Tibial nerve (tissue), 4 donors: Measurements from ENCODE around the gene BRINP3. TPM values are rescaled to one million over a fixed set of nuclear protein-coding genes. Genes with fewer than 3 reads are reported as not detected.

Experiments used
- DNase-seq, 2 donors: peaks; one replicate each; pipeline ENCODE4 v3.0.0-alpha.2; 2019; ENCODE audit warnings: low spot score in 2 of 2
- H3K27ac ChIP-seq, 4 donors: fragments of 200-600 bp; sonication (generic) in 3 of 4; one replicate each; pipeline ENCODE4 v1.5.1; 2017 to 2019; ENCODE audit warnings: mild to moderate bottlenecking in 1 of 4
- H3K27me3 ChIP-seq, 2 donors: fragments of 200-600 bp; sonication (generic) in 1 of 2; one replicate each; pipeline versions ENCODE4 v1.5.1 to v1.6.0; 2017 to 2019
- H3K36me3 ChIP-seq, 3 donors: fragments of 200-600 bp; sonication (generic); one replicate each; pipeline ENCODE4 v1.5.1; 2018 to 2019
- H3K4me1 ChIP-seq, 4 donors: fragments of 200-600 bp; sonication (generic) in 3 of 4; one replicate each; pipeline ENCODE4 v1.5.1; 2017 to 2019
- H3K4me3 ChIP-seq, 4 donors: fragments of 200-600 bp; sonication (generic) in 3 of 4; one replicate each; pipeline ENCODE4 v1.5.1; 2017 to 2019; ENCODE audit warnings: mild to moderate bottlenecking in 1 of 4, moderate library complexity in 1 of 4
- H3K9me3 ChIP-seq, 4 donors: fragments of 200-600 bp; sonication (generic) in 3 of 4; one replicate each; pipeline ENCODE4 v1.5.1; 2017 to 2019
- EP300 ChIP-seq, 2 donors: sonication (generic); formaldehyde crosslinking; IDR thresholded peaks; one replicate each; pipeline ENCODE4 v1.6.1; 2017; ENCODE audit warnings: antibody characterized with exemption in 2 of 2, mild to moderate bottlenecking in 1 of 2
- POLR2A ChIP-seq, 2 donors: fragments of 450-650 bp; IDR thresholded peaks; one replicate each; pipeline ENCODE4 v1.6.1; 2017; ENCODE audit warnings: antibody characterized with exemption in 2 of 2, mild to moderate bottlenecking in 2 of 2, moderate library complexity in 2 of 2
- WGBS, 2 donors: methylation state at CpG; one replicate each; pipeline ENCODE4 v1.1.5; 2018; 5-methylcytosine and 5-hydroxymethylcytosine counted together
- total RNA-seq, 4 donors: library from RNA; depleted of rRNA; stranded (reverse); fragments of >200 nt; gene quantifications; one replicate each; pipeline ENCODE4 v1.1.0, GENCODE V29; 2016
- TF ChIP-seq, protein P1 (sequence below), 5 experiments: fragments of 200-600 bp in 3 of 5; fragments of 450-650 bp in 2 of 5; sonication (generic) in 3 of 5; IDR thresholded peaks; one replicate each; pipeline ENCODE4 v1.5.1; 2016 to 2019; ENCODE audit warnings: antibody characterized with exemption in 5 of 5, mild to moderate bottlenecking in 3 of 5, moderate library complexity in 2 of 5

The BRINP3 gene
- total RNA-seq, 4 donors from 2014 or later: 0.20 to 0.21 TPM; not detected in 2

DNA sequence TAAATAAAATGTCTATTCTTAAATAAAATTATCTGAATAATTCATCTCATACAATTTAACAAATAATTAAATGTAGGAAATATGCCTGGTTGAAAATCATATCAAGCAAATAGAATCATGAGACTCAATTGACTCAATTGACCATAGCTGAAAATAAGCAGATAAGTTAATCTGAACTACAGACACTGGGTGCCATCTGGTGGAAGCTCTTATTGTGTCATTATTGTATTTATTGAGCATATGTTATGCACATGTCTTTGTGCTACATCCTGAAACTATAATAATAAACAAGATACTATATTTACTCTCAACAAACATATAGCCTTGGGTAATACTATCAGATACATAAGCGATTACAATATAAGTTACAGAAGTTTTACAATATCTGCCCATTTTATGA is 41.0 kb downstream of the BRINP3 start:
- no peaks in the 10 kb centered on the region for H3K9me3 ChIP-seq
- TF ChIP-seq POLR2A (IDR thresholded peaks at IDR 0.05) (no peak), EP300 (IDR thresholded peaks at IDR 0.05) (no peak)
- TF ChIP-seq, protein P1, sequence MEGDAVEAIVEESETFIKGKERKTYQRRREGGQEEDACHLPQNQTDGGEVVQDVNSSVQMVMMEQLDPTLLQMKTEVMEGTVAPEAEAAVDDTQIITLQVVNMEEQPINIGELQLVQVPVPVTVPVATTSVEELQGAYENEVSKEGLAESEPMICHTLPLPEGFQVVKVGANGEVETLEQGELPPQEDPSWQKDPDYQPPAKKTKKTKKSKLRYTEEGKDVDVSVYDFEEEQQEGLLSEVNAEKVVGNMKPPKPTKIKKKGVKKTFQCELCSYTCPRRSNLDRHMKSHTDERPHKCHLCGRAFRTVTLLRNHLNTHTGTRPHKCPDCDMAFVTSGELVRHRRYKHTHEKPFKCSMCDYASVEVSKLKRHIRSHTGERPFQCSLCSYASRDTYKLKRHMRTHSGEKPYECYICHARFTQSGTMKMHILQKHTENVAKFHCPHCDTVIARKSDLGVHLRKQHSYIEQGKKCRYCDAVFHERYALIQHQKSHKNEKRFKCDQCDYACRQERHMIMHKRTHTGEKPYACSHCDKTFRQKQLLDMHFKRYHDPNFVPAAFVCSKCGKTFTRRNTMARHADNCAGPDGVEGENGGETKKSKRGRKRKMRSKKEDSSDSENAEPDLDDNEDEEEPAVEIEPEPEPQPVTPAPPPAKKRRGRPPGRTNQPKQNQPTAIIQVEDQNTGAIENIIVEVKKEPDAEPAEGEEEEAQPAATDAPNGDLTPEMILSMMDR (IDR thresholded peaks at IDR 0.05): no peak
- H3K27ac ChIP-seq: no peak overlapping the region
- DNase-seq: no peak
- H3K4me1 ChIP-seq: no peaks in the 10 kb centered on the region
- H3K27me3 ChIP-seq: no peaks in the 10 kb centered on the region
- H3K4me3 ChIP-seq: no peak overlapping the region
- WGBS, 2 donors: 78 to 88% methylated on average over 1 of the region's 1 CpG
- no peaks in the 10 kb centered on the region for H3K36me3 ChIP-seq

DNA sequence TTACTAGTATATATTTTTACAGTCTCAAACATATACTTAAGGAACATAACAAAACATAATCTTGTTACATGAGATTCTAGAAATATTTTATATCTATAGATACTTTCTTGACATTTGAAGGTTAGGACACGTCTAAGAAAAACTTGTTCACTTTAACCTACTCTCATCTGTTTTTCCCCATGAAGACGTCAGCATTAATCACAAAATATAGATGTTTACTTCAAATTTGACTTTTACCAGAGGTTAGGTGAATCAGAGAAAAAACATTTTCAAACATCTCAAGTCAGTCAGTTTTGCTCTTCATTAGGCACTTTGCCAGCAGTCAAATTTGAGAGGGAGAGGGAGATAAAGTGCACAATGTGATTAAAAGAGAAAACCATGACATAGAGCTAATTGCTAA is 47.7 kb downstream of the BRINP3 start:
- TF ChIP-seq POLR2A (IDR thresholded peaks at IDR 0.05): no peak
- no peak for TF ChIP-seq EP300 (IDR thresholded peaks at IDR 0.05)
- TF ChIP-seq, protein P1 (IDR thresholded peaks at IDR 0.05): no peak
- WGBS, 2 donors: 81 to 85% methylated on average over 2 of the region's 2 CpGs

DNA sequence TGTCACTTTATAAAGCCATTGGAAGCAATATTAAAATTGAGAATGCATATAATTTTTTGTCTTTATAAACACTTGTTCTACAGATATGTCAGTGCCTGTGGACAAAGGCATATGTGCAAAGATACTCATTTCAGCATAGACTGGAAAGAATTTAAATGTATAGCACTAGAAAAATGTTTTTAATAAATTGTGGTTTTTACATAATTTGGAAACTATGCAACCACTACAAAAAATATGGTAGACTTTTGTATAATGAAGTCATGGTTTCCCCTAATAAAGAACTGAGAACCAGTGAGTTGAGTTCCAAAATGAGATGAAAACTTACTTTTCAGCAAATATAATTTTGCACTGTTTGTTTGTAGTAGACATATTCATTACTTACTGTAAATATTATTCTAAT is 48.5 kb downstream of the BRINP3 start:
- Histone ChIP-seq H3K9me3 (no peaks in the 10 kb centered on the region), H3K4me3 (no peak overlapping the region), H3K27ac (no peak overlapping the region), H3K36me3 (no peaks in the 10 kb centered on the region), H3K4me1 (no peaks in the 10 kb centered on the region), H3K27me3 (no peaks in the 10 kb centered on the region)
- no peak for DNase-seq
- TF ChIP-seq, protein P1 (IDR thresholded peaks at IDR 0.05): no peak
- TF ChIP-seq POLR2A (IDR thresholded peaks at IDR 0.05) (no peak), EP300 (IDR thresholded peaks at IDR 0.05) (no peak)

More for the DNA sequence above, 47.7 kb downstream of the BRINP3 start:
- H3K4me1 ChIP-seq: no peaks in the 10 kb centered on the region
- H3K9me3 ChIP-seq: no peaks in the 10 kb centered on the region
- H3K27me3 ChIP-seq: no peaks in the 10 kb centered on the region
- no peaks in the 10 kb centered on the region for H3K36me3 ChIP-seq
- DNase-seq: no peak
- H3K4me3 ChIP-seq: no peak overlapping the region
- no peak overlapping the region for H3K27ac ChIP-seq

DNA sequence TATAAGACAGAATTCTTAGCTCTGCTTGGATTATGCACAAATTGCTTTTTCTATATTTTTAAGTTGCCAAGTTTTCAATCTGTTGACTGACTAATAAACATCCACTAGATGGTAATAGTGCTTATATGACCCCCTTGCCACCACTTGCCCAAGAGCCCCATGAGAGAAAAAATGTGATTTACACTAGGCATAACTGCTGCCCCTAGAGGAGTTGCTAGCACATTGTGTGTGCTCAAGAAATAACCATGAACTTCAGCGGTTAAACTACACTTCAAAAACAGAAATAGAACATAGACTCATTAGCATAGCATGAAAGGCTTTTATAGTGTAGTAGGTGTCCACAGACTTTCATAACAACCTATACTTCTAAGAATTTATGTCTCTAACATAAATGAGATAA is 61.4 kb downstream of the BRINP3 start:
- DNase-seq: no peak
- Histone ChIP-seq H3K4me1 (no peaks in the 10 kb centered on the region), H3K4me3 (no peak overlapping the region), H3K27me3 (no peaks in the 10 kb centered on the region), H3K9me3 (no peaks in the 10 kb centered on the region), H3K27ac (no peak overlapping the region), H3K36me3 (no peaks in the 10 kb centered on the region)
- TF ChIP-seq EP300 (IDR thresholded peaks at IDR 0.05): no peak
- TF ChIP-seq, protein P1 (IDR thresholded peaks at IDR 0.05): no peak
- no peak for TF ChIP-seq POLR2A (IDR thresholded peaks at IDR 0.05)
- whole genome bisulfite sequencing, 2 donors: 61 to 92% methylated on average over 1 of the region's 1 CpG

DNA sequence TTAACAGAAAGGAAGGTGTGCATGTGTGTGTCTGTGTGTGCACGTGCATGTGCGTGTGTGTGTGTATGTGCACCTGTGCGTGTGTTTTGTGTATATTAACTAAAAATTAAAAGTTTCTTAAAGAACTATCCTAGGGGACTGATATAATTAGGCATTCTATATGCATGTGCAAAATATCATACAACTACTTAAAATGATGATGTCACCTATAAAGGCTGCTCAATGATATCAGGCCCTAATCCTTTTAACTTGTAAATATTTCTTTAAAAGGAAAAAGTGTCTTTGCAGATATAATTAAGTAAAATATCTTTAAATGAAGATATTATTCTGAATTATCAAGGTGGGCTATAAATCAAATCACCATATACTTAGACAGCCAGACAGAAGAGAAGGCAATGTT is 64.5 kb downstream of the BRINP3 start:
- no peak for DNase-seq
- TF ChIP-seq, protein P1 (IDR thresholded peaks at IDR 0.05): no peak
- no peak for TF ChIP-seq EP300 (IDR thresholded peaks at IDR 0.05)
- TF ChIP-seq POLR2A (IDR thresholded peaks at IDR 0.05): no peak
- no peak overlapping the region for H3K27ac ChIP-seq
- WGBS, 2 donors: 92 to 96% methylated on average over 3 of the region's 3 CpGs
- H3K4me1 ChIP-seq: no peaks in the 10 kb centered on the region
- H3K4me3 ChIP-seq: no peak overlapping the region
- no peaks in the 10 kb centered on the region for H3K9me3 ChIP-seq
- no peaks in the 10 kb centered on the region for H3K27me3 ChIP-seq
- H3K36me3 ChIP-seq: no peaks in the 10 kb centered on the region
